Left forelimb (tissue), 1 donor: ENCODE data around the gene RFWD3.
"Not testable (repeated sequence)": the region's sequence is repeated elsewhere in the genome, so short reads cannot be mapped to it uniquely, and the experiment has no call there.

ENCODE experiments used
- DNase-seq: peaks from one replicate; pipeline ENCODE4 v3.0.0-alpha.2; 2018; ENCODE audit warnings: low spot score

Gene RFWD3

DNA sequence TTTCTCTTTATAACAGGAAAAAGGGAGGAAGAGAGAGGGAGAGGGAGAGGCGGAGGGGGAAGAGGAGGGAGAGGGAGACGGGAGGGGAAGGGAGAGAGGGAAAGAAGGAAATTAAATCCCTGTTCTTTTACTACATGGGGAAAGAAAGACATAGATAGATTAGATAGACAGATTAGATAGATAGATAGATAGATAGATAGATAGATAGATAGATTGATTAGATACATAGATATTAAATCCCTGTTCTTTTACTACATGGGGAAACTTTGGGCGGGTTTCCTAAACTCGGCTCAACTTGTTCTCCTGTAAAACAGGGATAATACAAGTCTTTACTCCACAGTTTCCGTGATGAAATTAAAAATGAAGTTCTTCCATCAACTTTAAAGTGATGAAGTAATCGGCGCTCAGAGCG is 661 bp downstream of the RFWD3 start:
- no peak for DNase-seq

DNA sequence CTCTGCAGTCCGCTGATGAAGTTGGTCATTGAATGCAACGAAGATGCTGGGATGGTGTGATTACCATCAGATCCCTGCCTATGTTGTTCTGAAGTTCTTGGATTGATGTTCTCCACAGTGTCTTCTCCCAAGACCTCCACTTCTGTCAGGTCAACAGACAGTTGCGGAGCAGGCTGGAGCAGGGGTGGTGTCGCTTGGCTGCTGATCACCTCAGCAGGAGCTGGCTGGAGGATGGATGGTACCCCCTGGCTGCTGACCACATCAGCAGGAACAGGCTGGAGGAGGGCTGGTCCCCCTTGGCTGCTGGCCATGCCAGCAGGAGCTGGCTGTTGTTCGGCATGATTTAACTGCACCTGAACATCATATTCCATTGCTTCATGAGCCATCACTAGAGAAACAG is 5.6 kb downstream of the RFWD3 start:
- DNase-seq, result no peak

DNA sequence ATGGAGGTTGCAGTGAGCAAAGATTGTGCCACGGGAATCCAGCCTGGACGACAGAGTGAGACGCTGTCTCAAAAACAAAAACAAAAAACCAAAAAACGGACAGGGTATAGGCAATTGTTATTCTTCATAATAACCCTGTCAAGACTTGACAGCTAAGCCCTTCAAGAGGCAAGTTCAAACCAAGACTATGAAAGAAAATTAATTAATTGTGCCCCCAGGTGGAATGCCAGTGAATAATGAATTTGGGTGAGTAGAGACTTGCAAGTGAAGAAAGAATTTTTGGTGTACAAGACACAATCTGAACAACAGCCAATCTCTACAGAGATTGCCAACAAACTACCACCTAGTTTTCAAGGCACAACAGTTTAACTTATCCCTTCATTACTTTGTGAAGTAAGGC is 6.3 kb downstream of the RFWD3 start:
- no peak for DNase-seq

DNA sequence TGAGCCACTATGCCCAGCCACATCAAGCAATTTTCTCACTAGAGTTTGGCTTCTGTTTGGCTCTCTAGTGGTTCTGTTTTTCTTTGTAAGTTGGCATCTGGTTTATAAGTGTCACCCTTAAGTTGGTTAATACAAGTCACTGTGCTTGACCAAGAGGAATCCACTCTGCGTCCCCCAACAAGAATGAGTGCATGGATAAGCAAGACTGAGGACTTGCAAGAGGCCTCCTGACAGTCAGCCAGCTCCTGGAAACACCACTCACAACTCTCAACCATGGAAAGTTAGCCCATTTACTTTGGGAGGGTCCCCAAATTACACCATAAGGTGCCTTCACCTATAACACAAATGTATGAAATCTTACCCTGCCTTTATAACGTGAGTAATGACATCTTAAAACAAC is 7.6 kb downstream of the RFWD3 start:
- DNase-seq, result no peak

DNA sequence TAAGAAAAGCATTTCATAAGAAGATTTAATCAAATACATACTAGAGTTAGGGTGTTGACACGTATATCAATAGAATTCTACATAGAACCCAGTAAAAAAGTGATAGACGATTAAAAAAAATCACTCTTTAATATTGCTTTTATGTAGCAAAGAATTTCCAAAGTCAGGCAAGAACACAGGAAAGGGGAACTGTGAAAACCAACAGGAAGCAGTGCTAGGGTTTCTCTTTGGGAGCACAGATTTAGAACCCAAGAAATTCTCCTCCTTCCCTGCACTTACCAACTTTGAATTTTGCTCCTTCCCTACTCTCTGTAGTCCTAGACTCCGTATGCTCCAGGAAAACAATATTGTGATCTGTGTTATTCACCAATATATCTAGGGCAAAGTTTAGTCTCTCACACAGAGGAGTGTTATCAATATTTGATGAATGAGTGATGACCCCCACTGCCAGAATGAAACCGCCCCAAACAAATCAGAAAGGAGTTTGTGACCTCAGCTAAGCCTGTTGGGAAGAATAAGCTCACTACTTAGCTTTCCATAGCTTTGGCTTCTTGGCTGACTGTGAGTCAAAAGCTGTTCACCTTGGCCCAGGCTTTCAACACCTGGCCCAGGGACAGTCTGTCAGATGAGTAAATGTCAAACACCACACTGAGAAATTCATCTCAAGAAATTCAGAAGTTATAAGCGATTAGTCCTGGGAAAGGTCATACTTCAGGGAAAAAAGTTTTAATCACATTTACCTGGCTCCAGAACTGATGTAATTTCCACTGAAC is 8.6 kb downstream of the RFWD3 start:
- DNase-seq, result no peak

DNA sequence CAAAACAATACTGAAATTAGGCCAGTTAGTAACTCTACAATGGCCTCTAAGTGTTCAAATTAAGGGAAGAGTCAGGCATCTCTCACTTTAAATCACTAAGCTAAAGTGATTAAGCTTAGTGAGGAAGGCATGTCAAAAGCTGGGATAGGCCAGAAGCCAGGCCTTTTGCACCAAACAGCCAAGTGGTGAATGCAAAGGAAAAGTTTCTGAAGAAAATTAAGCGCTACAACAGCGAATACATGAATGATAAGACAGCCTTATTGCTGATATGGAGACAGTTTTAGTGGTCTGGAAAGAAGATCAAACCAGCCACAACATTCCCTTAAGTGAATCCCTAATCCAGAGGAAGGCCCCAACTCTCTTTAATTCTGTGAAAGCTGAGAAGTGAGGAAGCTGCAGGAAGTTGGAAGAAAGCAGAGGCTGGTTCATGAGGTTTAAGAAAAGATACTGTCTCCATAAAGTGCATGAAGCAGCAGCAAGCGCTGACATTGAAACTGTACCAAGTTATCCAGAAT is 12.1 kb downstream of the RFWD3 start:
- DNase-seq, result no peak

DNA sequence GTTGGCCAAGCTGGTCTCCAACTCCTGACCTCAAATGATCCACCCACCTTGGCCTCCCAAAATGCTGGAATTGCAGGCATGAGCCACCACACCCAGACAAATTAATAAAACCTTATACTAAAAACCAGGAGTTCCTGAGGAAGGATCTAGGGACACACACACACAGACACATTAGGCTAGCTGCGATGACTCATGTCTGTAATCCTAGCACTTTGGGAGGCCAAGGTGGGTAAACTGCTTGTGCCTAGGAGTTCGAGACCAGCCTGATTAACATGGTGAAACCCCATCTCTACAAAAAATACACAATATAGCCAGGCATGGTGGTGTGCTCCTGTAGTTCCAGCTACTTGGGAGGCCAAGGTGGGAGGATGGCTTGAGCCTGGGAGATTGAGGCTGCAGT is 13.8 kb downstream of the RFWD3 start:
- DNase-seq, result not testable (repeated sequence)

DNA sequence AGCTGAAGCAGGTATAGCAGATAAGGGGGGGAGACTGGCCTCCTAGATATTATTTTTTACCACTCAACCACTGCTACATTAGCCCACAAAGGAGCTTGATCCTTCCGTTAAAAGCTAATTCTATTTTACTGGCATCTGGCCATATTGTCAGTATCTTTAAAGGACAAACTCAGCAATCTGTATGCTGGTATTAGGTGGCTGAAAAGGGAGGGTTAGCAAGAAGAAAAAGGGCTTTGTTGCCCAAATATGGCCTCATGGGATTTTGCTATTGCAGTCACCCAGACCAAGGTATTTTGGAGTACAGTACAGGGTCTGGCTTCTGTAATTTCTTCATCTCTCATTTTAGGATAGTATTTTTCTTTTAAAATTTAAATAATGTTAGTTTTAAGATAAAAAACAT is 14.4 kb downstream of the RFWD3 start:
- no peak for DNase-seq

DNA sequence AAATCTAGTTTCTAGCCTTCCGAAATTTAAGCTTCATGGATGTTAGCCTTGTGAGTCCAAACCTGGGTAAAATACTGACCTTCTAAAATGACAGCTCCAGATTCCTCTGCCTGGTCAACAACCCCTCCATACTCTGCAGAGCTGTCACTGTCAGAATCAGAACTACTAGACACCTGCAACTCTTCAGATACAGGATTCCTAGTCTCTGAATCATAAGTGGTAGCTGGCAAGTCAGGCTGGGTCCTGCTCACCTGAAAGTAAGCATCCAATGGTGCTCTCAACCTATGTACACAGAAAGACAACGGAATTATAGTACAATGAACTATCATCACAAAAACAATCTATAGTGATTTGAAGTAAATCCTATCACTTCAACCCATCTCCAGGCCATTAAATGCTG is 14.8 kb downstream of the RFWD3 start:
- no peak for DNase-seq

DNA sequence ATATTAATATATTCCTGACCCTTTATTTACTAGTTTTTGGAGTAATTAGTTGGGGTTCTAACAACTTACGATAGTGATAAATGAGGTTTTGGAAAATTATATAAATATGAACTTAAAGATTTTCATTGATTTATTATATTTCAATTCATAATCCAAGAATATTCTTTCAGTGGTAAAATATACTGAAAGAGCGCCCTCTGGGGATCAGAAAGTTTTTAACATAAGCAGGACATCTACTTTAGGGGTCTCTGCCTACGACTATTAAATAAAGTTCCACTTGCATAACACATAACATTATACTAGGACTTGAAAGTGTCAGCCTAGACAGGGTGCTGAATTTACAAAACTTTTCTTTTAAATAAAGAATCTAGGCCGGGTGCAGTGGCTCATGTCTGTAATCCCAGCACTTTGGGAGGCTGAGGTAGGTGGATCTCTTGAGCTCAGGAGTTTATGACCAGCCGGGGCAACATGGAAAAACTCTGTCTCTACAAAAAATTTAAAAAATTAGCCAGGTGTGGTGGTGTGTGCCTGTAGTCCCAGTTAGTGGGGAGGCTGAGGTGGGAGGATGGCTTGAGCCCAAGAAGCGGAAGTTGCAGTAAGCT is 15.6 kb downstream of the RFWD3 start:
- no peak for DNase-seq

DNA sequence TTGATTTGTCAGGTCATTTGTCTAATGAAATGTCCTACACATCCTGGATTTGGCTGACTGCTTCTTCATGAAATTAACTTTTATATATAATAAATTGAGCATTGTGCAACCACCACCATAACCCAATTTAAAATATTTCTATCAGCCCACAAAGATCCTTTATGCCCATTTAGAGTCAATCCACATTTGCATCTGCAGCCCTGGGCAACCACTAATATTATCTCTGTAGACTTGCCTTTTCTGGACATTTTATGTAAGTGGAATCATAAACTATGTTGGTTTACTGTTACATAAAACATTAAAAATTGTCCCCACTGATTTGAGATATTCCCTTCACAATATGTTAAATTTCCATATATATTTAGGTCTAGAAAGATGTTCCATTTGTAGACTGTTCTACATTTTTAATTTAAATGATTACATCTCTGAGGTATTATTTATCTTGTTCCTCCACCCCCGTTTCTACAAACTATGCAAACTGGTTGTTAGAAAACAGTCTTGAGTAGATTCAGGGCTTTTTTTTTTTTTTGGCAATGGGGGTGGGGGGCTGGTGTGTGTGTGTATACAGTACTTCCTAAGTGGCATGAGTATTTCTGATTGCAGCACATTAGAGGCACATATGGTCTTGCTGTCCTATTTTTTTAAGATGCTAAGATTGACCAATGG is 16.7 kb downstream of the RFWD3 start:
- DNase-seq, result no peak

DNA sequence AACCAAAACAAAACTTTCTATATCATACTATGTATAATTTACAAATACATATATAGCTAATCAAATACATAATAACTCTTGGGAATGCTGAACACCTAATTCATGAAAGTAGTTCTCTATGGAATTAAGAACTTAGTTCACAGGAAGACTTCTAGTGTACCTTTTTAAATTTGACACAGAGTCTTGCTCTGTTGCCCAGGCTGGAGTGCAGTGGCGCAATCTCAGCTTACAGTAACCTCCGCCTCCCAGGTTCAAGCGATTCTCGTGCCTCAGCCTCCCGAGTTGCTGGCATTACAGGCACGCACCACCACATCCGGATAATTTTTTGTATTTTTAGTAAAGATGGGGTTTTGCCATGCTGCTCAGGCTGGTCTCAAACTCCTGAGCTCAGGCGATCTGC is 24.7 kb downstream of the RFWD3 start:
- no peak for DNase-seq

DNA sequence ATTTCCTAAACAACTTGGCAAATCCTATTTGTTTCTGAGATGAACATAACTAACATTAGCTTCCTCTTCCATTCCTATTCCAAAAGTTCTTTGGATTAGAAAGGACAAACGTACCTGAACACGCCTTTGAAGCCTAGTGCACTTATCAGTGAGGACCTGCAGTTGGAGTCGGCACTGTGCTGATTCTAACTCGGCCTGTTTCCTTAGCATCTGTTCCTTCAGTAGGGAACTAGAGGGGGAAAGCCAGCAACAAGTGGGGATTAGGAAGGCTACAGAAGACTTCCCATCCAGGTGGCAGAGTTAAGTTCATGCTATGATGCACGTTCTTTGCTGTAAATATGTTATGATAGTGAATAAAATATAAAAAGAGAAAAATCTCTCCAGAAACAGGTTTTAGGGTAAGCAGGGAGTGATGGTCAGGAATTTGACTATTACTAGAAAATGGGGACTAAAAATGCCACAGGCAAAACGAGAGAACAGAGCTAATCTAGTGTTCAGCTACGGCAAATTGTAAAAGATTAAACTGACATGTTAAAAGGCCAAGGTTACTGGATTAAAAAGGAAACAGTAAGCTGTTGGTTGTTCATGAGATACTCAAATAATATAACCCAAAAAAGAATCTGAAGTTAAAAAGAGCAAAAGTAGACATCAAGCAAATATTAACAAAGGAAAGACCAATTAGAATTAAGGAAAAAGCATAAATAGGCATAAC is 28.8 kb downstream of the RFWD3 start:
- DNase-seq, result no peak

DNA sequence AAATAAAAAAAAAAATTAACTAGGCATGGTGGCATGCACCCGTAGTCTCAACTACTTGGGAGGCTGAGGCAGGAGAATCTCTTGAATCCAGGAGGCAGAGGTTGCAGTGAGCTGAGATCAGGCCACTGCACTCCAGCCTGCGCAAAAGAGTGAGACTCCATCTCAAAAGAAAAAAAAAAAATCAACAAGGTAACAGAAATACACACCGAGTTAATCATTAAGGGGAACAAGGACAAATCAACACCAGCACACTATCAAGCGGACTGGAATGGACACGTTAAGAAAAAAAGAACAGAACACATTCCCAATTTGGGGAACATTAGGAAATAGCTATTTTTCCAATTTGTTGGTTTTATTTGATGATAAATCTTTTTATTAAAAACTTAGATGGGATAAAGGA is 31.4 kb downstream of the RFWD3 start:
- DNase-seq, result no peak

DNA sequence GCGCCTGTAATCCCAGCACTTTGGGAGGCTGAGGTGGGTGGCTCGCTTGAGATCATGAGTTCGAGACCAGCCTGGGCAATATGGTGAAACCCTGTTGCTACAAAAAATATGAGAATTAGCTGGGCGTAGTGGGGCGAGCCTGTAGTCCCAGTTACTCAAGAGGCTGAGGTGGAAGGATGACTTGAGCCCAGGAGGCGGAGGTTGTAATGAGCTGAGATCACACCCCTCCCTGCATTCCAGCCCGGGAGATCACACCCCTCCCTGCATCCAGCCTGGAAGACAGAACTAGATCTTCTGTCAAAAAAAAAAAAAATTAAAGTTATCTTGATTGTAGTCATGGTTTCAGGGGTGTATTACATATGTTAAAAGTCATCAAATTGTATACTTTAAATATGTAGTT is 33.0 kb downstream of the RFWD3 start:
- no peak for DNase-seq

DNA sequence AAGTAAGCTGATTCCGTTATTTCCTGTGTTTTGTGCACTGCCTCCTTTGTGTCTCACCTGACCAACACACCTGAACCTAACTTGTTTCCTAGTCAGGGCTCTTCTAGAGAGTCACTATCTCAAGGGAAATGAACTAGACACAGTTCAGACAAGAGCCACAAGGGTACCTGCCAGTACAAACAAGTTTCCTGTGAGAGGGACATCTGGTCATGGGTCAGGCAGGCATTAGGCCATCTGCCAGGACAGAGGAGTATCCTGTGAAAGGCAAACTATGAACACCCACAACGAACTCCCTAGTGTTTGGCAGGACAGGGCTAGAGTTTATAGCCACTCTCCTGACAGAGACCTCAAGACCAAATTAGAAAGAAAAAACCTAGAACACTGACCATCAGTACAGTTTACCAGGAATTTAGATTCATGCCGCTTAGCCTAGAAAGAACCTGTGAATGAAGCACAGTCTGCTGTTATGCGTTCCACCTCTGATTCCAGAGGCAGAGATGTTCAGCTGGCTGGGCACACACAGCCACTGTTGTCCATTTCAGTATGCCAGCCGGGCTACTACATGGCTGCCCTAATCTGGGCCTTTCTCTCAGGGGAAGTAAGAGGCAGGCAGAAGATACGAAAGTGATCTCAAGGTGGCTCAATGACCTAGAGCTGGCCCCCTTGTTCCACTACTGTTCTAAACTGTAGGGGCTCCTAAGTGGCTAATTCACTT is 39.0 kb downstream of the RFWD3 start:
- no peak for DNase-seq

DNA sequence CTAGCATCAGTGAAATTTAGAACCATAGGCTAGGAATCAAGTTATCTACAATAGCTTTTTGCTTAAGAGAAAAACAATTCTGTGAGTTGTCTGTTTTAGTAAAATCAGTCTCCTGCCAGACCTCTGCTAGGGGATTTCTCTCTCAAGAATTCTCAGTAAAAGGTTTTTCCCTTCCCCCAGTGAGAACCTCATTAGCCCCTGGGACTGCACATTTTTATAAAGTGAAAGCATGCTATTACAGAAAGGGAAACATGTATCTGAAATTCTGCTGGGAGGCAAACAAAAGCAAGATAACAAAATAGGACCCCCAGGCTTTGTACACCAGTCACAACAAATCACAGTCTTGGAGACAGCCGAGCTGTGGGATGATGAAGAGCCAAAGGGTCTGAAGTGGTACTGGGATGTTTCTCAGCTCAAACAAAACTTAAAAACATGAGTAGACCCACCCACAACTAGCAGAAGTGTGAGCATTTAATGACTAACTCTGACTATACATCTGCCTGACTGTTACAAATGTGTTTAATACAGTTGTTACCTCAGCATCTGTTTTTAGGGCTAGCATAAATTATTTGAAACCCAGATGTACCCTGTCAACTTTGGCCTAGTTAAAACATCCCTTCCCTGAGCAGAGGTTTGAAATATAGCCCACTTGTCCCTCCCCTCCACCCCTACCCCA is 39.8 kb downstream of the RFWD3 start:
- DNase-seq, result no peak

DNA sequence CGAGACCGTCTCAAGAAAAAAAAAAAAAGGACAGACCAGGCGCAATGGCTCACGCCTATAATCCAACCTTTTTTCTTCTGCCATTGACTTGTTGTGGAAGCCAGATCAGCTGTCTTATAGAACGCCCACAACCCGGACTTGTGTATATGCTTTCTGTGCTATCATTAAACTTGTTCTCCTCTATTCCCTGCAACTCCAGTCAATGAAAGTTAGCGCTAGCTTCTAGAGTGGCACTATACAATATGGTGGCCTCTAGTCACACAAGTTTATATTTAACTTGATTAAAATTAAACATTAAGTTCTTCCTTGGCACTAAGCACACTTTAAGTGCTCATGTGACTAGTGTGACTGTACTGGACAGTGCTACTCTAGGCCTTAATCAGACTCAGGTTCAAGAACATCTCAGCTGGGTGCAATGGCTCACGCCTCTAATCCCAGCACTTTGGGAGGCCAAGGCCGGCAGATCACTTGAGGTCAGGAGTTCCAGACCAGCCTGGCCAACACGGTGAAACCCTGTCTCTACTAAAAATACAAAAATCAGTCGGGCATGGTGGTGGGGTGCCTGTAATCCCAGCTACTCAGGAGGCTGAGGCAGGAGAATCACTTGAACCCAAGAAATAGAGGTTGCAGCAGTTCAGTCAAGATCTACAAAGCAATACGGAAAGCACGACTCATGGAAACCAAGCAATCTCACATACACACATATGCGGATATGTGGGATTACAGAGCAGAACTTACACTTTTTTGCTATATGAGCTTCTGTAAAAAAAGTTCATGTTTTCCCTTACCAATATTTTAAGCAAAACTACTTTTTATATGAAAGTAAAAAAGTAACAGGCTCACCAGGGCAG is 41.0 kb downstream of the RFWD3 start:
- no peak for DNase-seq

DNA sequence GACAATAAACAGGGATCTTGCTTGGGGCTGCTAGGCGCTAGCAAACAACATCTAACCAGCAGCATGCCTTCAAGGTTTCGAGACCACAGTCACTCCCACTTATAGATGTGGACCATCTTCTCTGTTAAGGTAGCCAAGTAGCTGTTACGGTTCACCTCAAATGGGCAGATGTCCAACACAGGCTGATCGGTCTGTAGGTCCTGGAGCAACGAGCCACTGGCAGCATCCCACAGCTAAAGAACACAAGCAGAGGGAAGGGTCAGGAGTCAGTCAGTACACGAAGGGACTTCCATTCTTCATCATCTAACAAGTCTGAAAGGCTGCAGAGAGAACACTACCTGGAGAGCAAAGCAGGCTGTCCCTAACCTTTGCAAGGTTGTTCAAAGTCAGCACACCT is 42.8 kb downstream of the RFWD3 start:
- no peak for DNase-seq

DNA sequence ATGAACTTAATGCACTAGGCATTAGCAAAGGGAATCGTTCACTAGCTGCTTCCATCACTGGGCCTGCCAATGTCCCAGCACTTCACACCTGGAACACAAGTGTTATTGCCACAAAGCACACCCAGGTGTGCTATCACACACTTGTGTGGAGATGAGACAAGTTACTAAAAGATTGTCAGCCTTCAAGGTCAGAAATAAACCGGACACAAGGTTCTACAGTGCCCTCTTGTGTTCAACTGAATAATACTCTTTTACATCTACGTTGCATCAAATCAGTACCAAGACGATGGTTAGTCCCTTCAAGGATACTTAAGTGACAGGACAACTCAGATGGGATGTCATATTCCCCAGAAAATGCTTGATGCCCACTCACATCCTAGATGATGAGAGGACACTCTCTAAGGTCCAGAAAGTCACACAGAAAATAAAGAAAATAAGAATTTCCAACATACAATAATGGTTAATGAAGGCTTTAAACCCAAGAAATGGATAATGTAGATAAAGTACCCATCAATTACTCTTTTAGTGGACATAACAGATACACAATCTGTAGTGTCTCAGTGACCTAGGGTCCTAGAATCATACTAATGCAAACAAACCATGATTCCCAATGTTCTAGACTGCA is 43.4 kb downstream of the RFWD3 start:
- DNase-seq, result no peak
